ENCODE results near the gene HS6ST3.

GRCh38 chr13:96428911-96429310 lies 339.0 kb downstream of the HS6ST3 start:
- TF ChIP-seq ZNF644 (tag; IDR thresholded peaks at IDR 0.05; ENCODE audit: low read depth) (no peak), EGR1 (conservative IDR thresholded peaks at IDR 0.05) (no peak), YY1 (IDR thresholded peaks at IDR 0.05; ENCODE audit: borderline replicate concordance in 1 of 3, control insufficient read depth in 1 of 3, extremely low read depth in 1 of 3, insufficient read depth in 3 of 3, insufficient read length in 1 of 3, insufficient replicate concordance in 2 of 3, low read depth in 1 of 3, low read length in 2 of 3) (no peak), POLR2H (tag; IDR thresholded peaks at IDR 0.05; ENCODE audit: low read depth) (no peak), POLR2AphosphoS5 (IDR thresholded peaks at IDR 0.05; ENCODE audit: control insufficient read depth, insufficient read depth, low read depth, low read length) (no peak)
- TF ChIP-seq, protein P1, sequence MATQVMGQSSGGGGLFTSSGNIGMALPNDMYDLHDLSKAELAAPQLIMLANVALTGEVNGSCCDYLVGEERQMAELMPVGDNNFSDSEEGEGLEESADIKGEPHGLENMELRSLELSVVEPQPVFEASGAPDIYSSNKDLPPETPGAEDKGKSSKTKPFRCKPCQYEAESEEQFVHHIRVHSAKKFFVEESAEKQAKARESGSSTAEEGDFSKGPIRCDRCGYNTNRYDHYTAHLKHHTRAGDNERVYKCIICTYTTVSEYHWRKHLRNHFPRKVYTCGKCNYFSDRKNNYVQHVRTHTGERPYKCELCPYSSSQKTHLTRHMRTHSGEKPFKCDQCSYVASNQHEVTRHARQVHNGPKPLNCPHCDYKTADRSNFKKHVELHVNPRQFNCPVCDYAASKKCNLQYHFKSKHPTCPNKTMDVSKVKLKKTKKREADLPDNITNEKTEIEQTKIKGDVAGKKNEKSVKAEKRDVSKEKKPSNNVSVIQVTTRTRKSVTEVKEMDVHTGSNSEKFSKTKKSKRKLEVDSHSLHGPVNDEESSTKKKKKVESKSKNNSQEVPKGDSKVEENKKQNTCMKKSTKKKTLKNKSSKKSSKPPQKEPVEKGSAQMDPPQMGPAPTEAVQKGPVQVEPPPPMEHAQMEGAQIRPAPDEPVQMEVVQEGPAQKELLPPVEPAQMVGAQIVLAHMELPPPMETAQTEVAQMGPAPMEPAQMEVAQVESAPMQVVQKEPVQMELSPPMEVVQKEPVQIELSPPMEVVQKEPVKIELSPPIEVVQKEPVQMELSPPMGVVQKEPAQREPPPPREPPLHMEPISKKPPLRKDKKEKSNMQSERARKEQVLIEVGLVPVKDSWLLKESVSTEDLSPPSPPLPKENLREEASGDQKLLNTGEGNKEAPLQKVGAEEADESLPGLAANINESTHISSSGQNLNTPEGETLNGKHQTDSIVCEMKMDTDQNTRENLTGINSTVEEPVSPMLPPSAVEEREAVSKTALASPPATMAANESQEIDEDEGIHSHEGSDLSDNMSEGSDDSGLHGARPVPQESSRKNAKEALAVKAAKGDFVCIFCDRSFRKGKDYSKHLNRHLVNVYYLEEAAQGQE (IDR thresholded peaks at IDR 0.05; ENCODE audit: borderline replicate concordance) = no peak
- TF ChIP-seq, protein P1 (CRISPR knock-in tag; IDR thresholded peaks at IDR 0.05; ENCODE audit: low read depth) = no peak
